ENCODE data around the gene FREY1.

Gene FREY1

GRCh38 chr11:45945397-45945999 lies 38.4 kb upstream of the FREY1 start:
- Histone ChIP-seq H3K36me3 (ENCODE audit: control insufficient read depth in 1 of 2, insufficient read depth in 2 of 2, low read length in 2 of 2) (peaks cover 0 to 16% of the 10 kb centered on the region in 2 experiments), H3K18ac (ENCODE audit: low read length) (no peak overlapping the region), H2BK12ac (ENCODE audit: low read length) (no peak overlapping the region), H2BK120ac (ENCODE audit: insufficient read depth, low read length, poor library complexity) (no peak overlapping the region), H4K8ac (ENCODE audit: low read depth, low read length) (no peak overlapping the region), H3K4ac (ENCODE audit: low read depth, low read length) (no peak overlapping the region), H2AFZ (ENCODE audit: insufficient read depth, low read length, poor library complexity) (no peak overlapping the region), H4K91ac (ENCODE audit: low read depth, low read length) (no peak overlapping the region), H3K79me2 (ENCODE audit: control insufficient read depth, insufficient read depth, low read length, poor library complexity) (no peaks in the 10 kb centered on the region), H3K79me1 (ENCODE audit: low read length) (no peaks in the 10 kb centered on the region), H3K4me1 (ENCODE audit: control insufficient read depth in 1 of 2, insufficient read depth in 2 of 2, low read length in 2 of 2) (no peaks in the 10 kb centered on the region), H3K9ac (ENCODE audit: low read length) (no peak overlapping the region), H4K12ac (ENCODE audit: low read depth, low read length) (no peak overlapping the region), H2BK5ac (ENCODE audit: low read depth, low read length, poor library complexity) (no peak overlapping the region), H3K4me3 (ENCODE audit: low read depth, low read length) (no peak overlapping the region), H2AK5ac (ENCODE audit: low read length) (no peak overlapping the region), H3K14ac (ENCODE audit: low read length) (no peak overlapping the region), H3K27me3 (ENCODE audit: insufficient read depth, low read length) (no peaks in the 10 kb centered on the region), H3K9me3 (ENCODE audit: insufficient read depth, low read depth, low read length) (no peaks in the 10 kb centered on the region), H3K4me2 (ENCODE audit: low read length) (no peak overlapping the region), H3K23ac (ENCODE audit: low read length) (no peak overlapping the region), H3K27ac (ENCODE audit: low read depth, low read length) (no peak overlapping the region)
- DNase-seq, result no peak
- WGBS (ENCODE audit: extremely low coverage, insufficient coverage, insufficient read length), result no CpG with 5 or more reads among the region's 3 CpGs

GRCh38 chr11:45942381-45942780 lies 35.3 kb upstream of the FREY1 start:
- Histone ChIP-seq H4K8ac (ENCODE audit: low read depth, low read length) (no peak overlapping the region), H3K9ac (ENCODE audit: low read length) (no peak overlapping the region), H3K4me3 (ENCODE audit: low read depth, low read length) (no peak overlapping the region), H4K12ac (ENCODE audit: low read depth, low read length) (no peak overlapping the region), H3K36me3 (ENCODE audit: control insufficient read depth in 1 of 2, insufficient read depth in 2 of 2, low read length in 2 of 2) (peaks cover 3 to 9% of the 10 kb centered on the region in 2 experiments), H3K4me2 (ENCODE audit: low read length) (no peak overlapping the region), H3K4me1 (ENCODE audit: control insufficient read depth in 1 of 2, insufficient read depth in 2 of 2, low read length in 2 of 2) (no peaks in the 10 kb centered on the region), H3K18ac (ENCODE audit: low read length) (no peak overlapping the region), H3K79me1 (ENCODE audit: low read length) (no peaks in the 10 kb centered on the region), H4K91ac (ENCODE audit: low read depth, low read length) (no peak overlapping the region), H2BK120ac (ENCODE audit: insufficient read depth, low read length, poor library complexity) (no peak overlapping the region), H3K27me3 (ENCODE audit: insufficient read depth, low read length) (no peaks in the 10 kb centered on the region), H2BK5ac (ENCODE audit: low read depth, low read length, poor library complexity) (no peak overlapping the region), H2AK5ac (ENCODE audit: low read length) (no peak overlapping the region), H2AFZ (ENCODE audit: insufficient read depth, low read length, poor library complexity) (no peak overlapping the region), H3K9me3 (ENCODE audit: insufficient read depth, low read depth, low read length) (no peaks in the 10 kb centered on the region), H2BK12ac (ENCODE audit: low read length) (no peak overlapping the region), H3K27ac (ENCODE audit: low read depth, low read length) (no peak overlapping the region), H3K23ac (ENCODE audit: low read length) (no peak overlapping the region), H3K4ac (ENCODE audit: low read depth, low read length) (no peak overlapping the region), H3K14ac (ENCODE audit: low read length) (no peak overlapping the region), H3K79me2 (ENCODE audit: control insufficient read depth, insufficient read depth, low read length, poor library complexity) (no peaks in the 10 kb centered on the region)
- no CpG with 5 or more reads among the region's 4 CpGs for WGBS (ENCODE audit: extremely low coverage, insufficient coverage, insufficient read length)
- DNase-seq, result no peak

- Histone ChIP-seq H3K4me2 (ENCODE audit: low read length) (no peak overlapping the region), H4K12ac (ENCODE audit: low read depth, low read length) (no peak overlapping the region), H3K4me1 (ENCODE audit: control insufficient read depth in 1 of 2, insufficient read depth in 2 of 2, low read length in 2 of 2) (no peaks in the 10 kb centered on the region), H3K9me3 (ENCODE audit: insufficient read depth, low read depth, low read length) (no peaks in the 10 kb centered on the region), H3K36me3 (ENCODE audit: control insufficient read depth in 1 of 2, insufficient read depth in 2 of 2, low read length in 2 of 2) (peaks cover 4 to 11% of the 10 kb centered on the region in 2 experiments), H2BK120ac (ENCODE audit: insufficient read depth, low read length, poor library complexity) (no peak overlapping the region), H3K14ac (ENCODE audit: low read length) (no peak overlapping the region), H3K18ac (ENCODE audit: low read length) (no peak overlapping the region), H3K9ac (ENCODE audit: low read length) (no peak overlapping the region), H2AK5ac (ENCODE audit: low read length) (no peak overlapping the region), H2AFZ (ENCODE audit: insufficient read depth, low read length, poor library complexity) (no peak overlapping the region), H3K79me2 (ENCODE audit: control insufficient read depth, insufficient read depth, low read length, poor library complexity) (no peaks in the 10 kb centered on the region), H3K27me3 (ENCODE audit: insufficient read depth, low read length) (no peaks in the 10 kb centered on the region), H4K91ac (ENCODE audit: low read depth, low read length) (no peak overlapping the region), H3K79me1 (ENCODE audit: low read length) (no peaks in the 10 kb centered on the region), H2BK12ac (ENCODE audit: low read length) (no peak overlapping the region), H3K4ac (ENCODE audit: low read depth, low read length) (no peak overlapping the region), H3K27ac (ENCODE audit: low read depth, low read length) (no peak overlapping the region), H4K8ac (ENCODE audit: low read depth, low read length) (no peak overlapping the region), H2BK5ac (ENCODE audit: low read depth, low read length, poor library complexity) (no peak overlapping the region), H3K4me3 (ENCODE audit: low read depth, low read length) (no peak overlapping the region), H3K23ac (ENCODE audit: low read length) (no peak overlapping the region)
- DNase-seq, result no peak
- WGBS (ENCODE audit: extremely low coverage, insufficient coverage, insufficient read length), result no CpG with 5 or more reads among the region's 4 CpGs
Measured at GRCh38 chr11:45941285-45941684, 34.2 kb upstream of the FREY1 start.

- H3K9me3 ChIP-seq (ENCODE audit: insufficient read depth, low read depth, low read length), result no peaks in the 10 kb centered on the region
- no peak overlapping the region for H3K4ac ChIP-seq (ENCODE audit: low read depth, low read length)
- DNase-seq, result no peak
- H2AK5ac ChIP-seq (ENCODE audit: low read length), result no peak overlapping the region
- no peak overlapping the region for H3K27ac ChIP-seq (ENCODE audit: low read depth, low read length)
- H2AFZ ChIP-seq (ENCODE audit: insufficient read depth, low read length, poor library complexity), result no peak overlapping the region
- no peak overlapping the region for H4K8ac ChIP-seq (ENCODE audit: low read depth, low read length)
- no peaks in the 10 kb centered on the region for H3K27me3 ChIP-seq (ENCODE audit: insufficient read depth, low read length)
- H2BK12ac ChIP-seq (ENCODE audit: low read length), result no peak overlapping the region
- no peak overlapping the region for H3K9ac ChIP-seq (ENCODE audit: low read length)
- peaks cover 5 to 6% of the 10 kb centered on the region in 2 experiments for H3K4me1 ChIP-seq (ENCODE audit: control insufficient read depth in 1 of 2, insufficient read depth in 2 of 2, low read length in 2 of 2)
- H3K18ac ChIP-seq (ENCODE audit: low read length), result no peak overlapping the region
- no peak overlapping the region for H3K23ac ChIP-seq (ENCODE audit: low read length)
- H3K36me3 ChIP-seq (ENCODE audit: control insufficient read depth in 1 of 2, insufficient read depth in 2 of 2, low read length in 2 of 2), result peaks cover 9 to 10% of the 10 kb centered on the region in 2 experiments
- no CpG with 5 or more reads among the region's 2 CpGs for WGBS (ENCODE audit: extremely low coverage, insufficient coverage, insufficient read length)
- H3K79me1 ChIP-seq (ENCODE audit: low read length), result no peaks in the 10 kb centered on the region
- H3K79me2 ChIP-seq (ENCODE audit: control insufficient read depth, insufficient read depth, low read length, poor library complexity), result no peaks in the 10 kb centered on the region
- H3K4me3 ChIP-seq (ENCODE audit: low read depth, low read length), result no peak overlapping the region
- no peak overlapping the region for H2BK5ac ChIP-seq (ENCODE audit: low read depth, low read length, poor library complexity)
- H4K91ac ChIP-seq (ENCODE audit: low read depth, low read length), result no peak overlapping the region
- no peak overlapping the region for H3K4me2 ChIP-seq (ENCODE audit: low read length)
- no peak overlapping the region for H3K14ac ChIP-seq (ENCODE audit: low read length)
- no peak overlapping the region for H4K12ac ChIP-seq (ENCODE audit: low read depth, low read length)
- H2BK120ac ChIP-seq (ENCODE audit: insufficient read depth, low read length, poor library complexity), result no peak overlapping the region
Measured at GRCh38 chr11:45939836-45940235, 32.8 kb upstream of the FREY1 start.
